Esophagus muscularis mucosa (tissue), 4 donors: ENCODE results near the gene ZNRF4. TPM values are rescaled to one million over a fixed set of nuclear protein-coding genes. Genes with fewer than 3 reads are reported as not detected.

Experiments
- DNase-seq: peaks from one replicate; pipeline ENCODE4 v3.0.0-alpha.2; 2017; ENCODE audit errors: extremely low spot score
- H3K27ac ChIP-seq, 4 donors: fragments of 200-600 bp; sonication (generic); replicated peaks in 1 of 4; 1 replicate in 3 of 4; 2 replicates in 1 of 4; pipeline ENCODE4 v1.5.1; 2016 to 2019; ENCODE audit warnings: mild to moderate bottlenecking in 1 of 4
- H3K27me3 ChIP-seq, 4 donors: fragments of 200-600 bp; sonication (generic); one replicate each; pipeline versions ENCODE4 v1.5.1 to v1.6.0; 2016 to 2019
- H3K36me3 ChIP-seq, 4 donors: fragments of 200-600 bp; sonication (generic); one replicate each; pipeline ENCODE4 v1.5.1; 2016 to 2019
- H3K4me1 ChIP-seq, 4 donors: fragments of 200-600 bp; sonication (generic); one replicate each; pipeline ENCODE4 v1.5.1; 2016 to 2019
- H3K4me3 ChIP-seq, 4 donors: fragments of 200-600 bp; sonication (generic); 1 replicate in 2 of 4; 2 replicates in 2 of 4; pipeline ENCODE4 v1.5.1; 2016 to 2019; ENCODE audit warnings: mild to moderate bottlenecking in 4 of 4, moderate library complexity in 1 of 4
- H3K9me3 ChIP-seq, 4 donors: fragments of 200-600 bp; sonication (generic); 1 replicate in 3 of 4; 2 replicates in 1 of 4; pipeline ENCODE4 v1.5.1; 2016 to 2019
- CTCF ChIP-seq, 3 experiments: fragments of 200-600 bp in 2 of 3; fragments of 450-650 bp in 1 of 3; sonication (generic) in 2 of 3; IDR thresholded peaks; one replicate each; pipeline ENCODE4 v1.5.1; 2017 to 2019; ENCODE audit warnings: antibody characterized with exemption in 3 of 3, mild to moderate bottlenecking in 2 of 3, moderate library complexity in 1 of 3
- EP300 ChIP-seq: sonication (generic); formaldehyde crosslinking; IDR thresholded peaks from one replicate; pipeline ENCODE4 v1.6.1; 2017; ENCODE audit warnings: antibody characterized with exemption
- POLR2A ChIP-seq: fragments of 450-650 bp; IDR thresholded peaks from one replicate; pipeline ENCODE4 v1.6.1; 2017; ENCODE audit warnings: antibody characterized with exemption, moderate library complexity, mild to moderate bottlenecking, low read depth
- POLR2AphosphoS5 ChIP-seq, 2 donors: sonication (generic); formaldehyde crosslinking; IDR thresholded peaks; one replicate each; pipeline ENCODE4 v1.6.1; 2017; ENCODE audit warnings: antibody characterized with exemption in 2 of 2
- WGBS: methylation state at CpG from one replicate; pipeline ENCODE4 v1.1.5; 2018; 5-methylcytosine and 5-hydroxymethylcytosine counted together
- intact Hi-C: fragments of 100-400 bp; cut with DNase I; formaldehyde crosslinking; loops from one replicate; pipeline ENCODE4 v1.15.1; 2023
- total RNA-seq, 4 donors: library from RNA; depleted of rRNA; stranded (reverse); fragments of >200 nt; gene quantifications; one replicate each; pipeline versions ENCODE4 v1.1.0 to v1.2.1, GENCODE V29; 2016

The ZNRF4 gene
- total RNA-seq, 4 donors from 2014 or later = not detected

- no peak for TF ChIP-seq EP300
- no peak for TF ChIP-seq POLR2AphosphoS5 (IDR thresholded peaks at IDR 0.05)
- TF ChIP-seq POLR2A = no peak
- TF ChIP-seq CTCF (IDR thresholded peaks at IDR 0.05) = no peak
- intact Hi-C loops = no loop called here
- WGBS = 68% methylated on average over 9 of the region's 9 CpGs
Measured at GRCh38 chr19:5457709-5458108, 2.5 kb downstream of the ZNRF4 start.

GRCh38 chr19:5458420-5458819, 3.2 kb downstream of the ZNRF4 start:
- DNase-seq = no peak

More at GRCh38 chr19:5457709-5458108, 2.5 kb downstream of the ZNRF4 start:
- Histone ChIP-seq H3K27me3 (peaks cover 0 to 22% (median 0%) of the 10 kb centered on the region in 4 donors), H3K4me3 (no peak overlapping the region), H3K27ac (no peak overlapping the region), H3K9me3 (peaks cover 0 to 5% (median 0%) of the 10 kb centered on the region in 4 donors), H3K4me1 (no peaks in the 10 kb centered on the region), H3K36me3 (no peaks in the 10 kb centered on the region)
- no peak for DNase-seq

GRCh38 chr19:5459360-5459759, 4.1 kb downstream of the ZNRF4 start:
- Histone ChIP-seq H3K4me1 (no peaks in the 10 kb centered on the region), H3K4me3 (no peak overlapping the region), H3K27me3 (peaks cover 0 to 13% (median 0%) of the 10 kb centered on the region in 4 donors), H3K27ac (no peak overlapping the region), H3K9me3 (no peaks in the 10 kb centered on the region), H3K36me3 (no peaks in the 10 kb centered on the region)
- no peak for TF ChIP-seq POLR2A
- no peak for TF ChIP-seq EP300
- TF ChIP-seq POLR2AphosphoS5 (IDR thresholded peaks at IDR 0.05) = no peak
- TF ChIP-seq CTCF (IDR thresholded peaks at IDR 0.05) = no peak
- DNase-seq = no peak
- WGBS = 59% methylated on average over 6 of the region's 6 CpGs
- intact Hi-C loops = no loop called here

More at GRCh38 chr19:5458420-5458819, 3.2 kb downstream of the ZNRF4 start:
- TF ChIP-seq POLR2A (no peak), CTCF (IDR thresholded peaks at IDR 0.05) (no peak), EP300 (no peak), POLR2AphosphoS5 (IDR thresholded peaks at IDR 0.05) (no peak)
- intact Hi-C loops = no loop called here
- Histone ChIP-seq H3K4me1 (no peaks in the 10 kb centered on the region), H3K27me3 (peaks cover 0 to 18% (median 0%) of the 10 kb centered on the region in 4 donors), H3K36me3 (no peaks in the 10 kb centered on the region), H3K4me3 (no peak overlapping the region), H3K27ac (no peak overlapping the region), H3K9me3 (no peaks in the 10 kb centered on the region)
- WGBS = 87% methylated on average over 7 of the region's 7 CpGs

DNA sequence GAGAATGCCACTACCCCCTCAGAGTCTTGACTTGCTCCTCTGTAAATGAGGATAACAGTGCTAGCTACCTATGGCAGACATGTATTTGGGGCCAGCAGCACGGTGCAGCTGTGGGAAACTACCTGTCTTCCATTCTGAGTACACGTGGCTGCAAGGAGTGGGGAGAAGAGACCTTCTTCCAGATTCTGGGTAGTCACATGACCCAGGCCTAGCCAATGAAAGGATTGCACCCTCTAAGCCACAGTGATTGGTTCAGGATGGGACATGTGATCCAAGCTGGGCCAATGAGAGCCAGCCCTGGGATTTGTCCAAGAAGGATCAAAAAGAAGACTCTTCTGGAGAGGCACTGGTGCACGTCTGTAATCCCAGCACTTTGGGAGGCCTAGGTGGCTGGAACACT, 5.5 kb downstream of the ZNRF4 start:
- intact Hi-C loops = no loop called here
- no peaks in the 10 kb centered on the region for H3K36me3 ChIP-seq
- no peak overlapping the region for H3K4me3 ChIP-seq
- TF ChIP-seq POLR2AphosphoS5 (IDR thresholded peaks at IDR 0.05) (no peak), CTCF (IDR thresholded peaks at IDR 0.05) (no peak)
- H3K9me3 ChIP-seq = no peaks in the 10 kb centered on the region
- DNase-seq = no peak
- no peaks in the 10 kb centered on the region for H3K27me3 ChIP-seq
- 75% methylated on average over 2 of the region's 3 CpGs for WGBS
- no peak overlapping the region for H3K27ac ChIP-seq
- H3K4me1 ChIP-seq = no peaks in the 10 kb centered on the region

DNA sequence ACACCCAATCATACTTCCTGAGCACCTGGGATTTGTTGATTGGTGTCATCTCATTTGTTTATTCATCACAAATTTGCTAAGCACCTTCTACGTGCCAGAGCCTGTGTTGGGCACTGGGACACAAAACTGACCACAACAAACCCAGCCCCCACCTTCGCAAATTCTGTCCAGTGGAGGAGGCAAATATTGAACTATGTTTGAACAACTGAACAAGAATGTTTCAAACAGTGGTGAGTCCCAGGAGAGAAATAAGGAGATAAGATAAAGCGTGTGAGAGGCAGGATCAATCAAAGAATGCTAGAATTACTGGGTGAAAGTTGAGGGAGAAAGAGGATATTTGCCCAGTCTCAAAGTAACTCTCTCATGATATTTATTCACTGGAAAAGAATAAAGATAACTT, 8.7 kb downstream of the ZNRF4 start:
- 82% methylated on average over 3 of the region's 3 CpGs for WGBS
- H3K36me3 ChIP-seq = no peaks in the 10 kb centered on the region
- no peak for DNase-seq
- H3K27me3 ChIP-seq = no peaks in the 10 kb centered on the region
- TF ChIP-seq EP300 (no peak), POLR2A (no peak), CTCF (IDR thresholded peaks at IDR 0.05) (no peak), POLR2AphosphoS5 (IDR thresholded peaks at IDR 0.05) (no peak)
- H3K4me3 ChIP-seq = no peak overlapping the region
- intact Hi-C loops = no loop called here
- H3K9me3 ChIP-seq = no peaks in the 10 kb centered on the region
- H3K4me1 ChIP-seq = peaks cover 7 to 11% (median 10%) of the 10 kb centered on the region in 4 donors
- no peak overlapping the region for H3K27ac ChIP-seq
